DMS53 treated with DMSO at 0.1 percent for 48 hours (cell line): Measurements from ENCODE around the gene CCND3.

Source experiments
- DNase-seq: peaks from one replicate; lab custom pipeline; 2025; ENCODE audit not compliant: unreplicated experiment; lab: John Stamatoyannopoulos, UW

CCND3 gene

GRCh38 chr6:41927253-41927652 lies 14.4 kb downstream of the CCND3 start:
- DNase-seq, result no peak

GRCh38 chr6:41922154-41922553 lies 19.5 kb downstream of the CCND3 start:
- DNase-seq, result no peak

GRCh38 chr6:41921712-41921998 lies 20.0 kb downstream of the CCND3 start:
- no peak for DNase-seq

- DNase-seq, result peak; percentile 89
Observed at GRCh38 chr6:41920921-41921711, 20.5 kb downstream of the CCND3 start, which contains the start of the genes BYSL and MED20. TSS of gene BYSL (plus strand) at chr6:41921499. CDS start at chr6:41921563, 64 bp downstream. TSS of gene MED20 (minus strand) at chr6:41921139. CDS start at chr6:41921018, 121 bp downstream.

- DNase-seq, result no peak
Observed at GRCh38 chr6:41917528-41917927, 24.1 kb downstream of the CCND3 start.

GRCh38 chr6:41914869-41915530 lies 26.6 kb downstream of the CCND3 start:
- no peak for DNase-seq

GRCh38 chr6:41914343-41914742 lies 27.3 kb downstream of the CCND3 start:
- no peak for DNase-seq

GRCh38 chr6:41909727-41910126 lies 31.9 kb downstream of the CCND3 start:
- DNase-seq, result no peak

GRCh38 chr6:41901882-41902519 lies 39.6 kb downstream of the CCND3 start:
- no peak for DNase-seq

- no peak for DNase-seq
Observed at GRCh38 chr6:41900861-41901260, 40.7 kb downstream of the CCND3 start.

GRCh38 chr6:41896281-41896680 lies 45.3 kb downstream of the CCND3 start:
- no peak for DNase-seq

GRCh38 chr6:41895300-41896233 lies 46.0 kb downstream of the CCND3 start, which contains the start of gene USP49:
TSS of gene USP49 (minus strand) at chr6:41895375. CDS start at chr6:41806983, 88,392 bp downstream.
- peak; percentile 87 for DNase-seq

GRCh38 chr6:41894366-41895299 lies 47.0 kb downstream of the CCND3 start:
- peak; percentile 75 for DNase-seq

- no peak for DNase-seq
Observed at GRCh38 chr6:41892921-41893564, 48.6 kb downstream of the CCND3 start.

- DNase-seq, result no peak
Observed at GRCh38 chr6:41887331-41887751, 54.3 kb downstream of the CCND3 start.

- no peak for DNase-seq
Observed at GRCh38 chr6:41885930-41886329, 55.7 kb downstream of the CCND3 start.

- no peak for DNase-seq
Observed at GRCh38 chr6:41884957-41885356, 56.7 kb downstream of the CCND3 start.
